GM21447 (cell line): ENCODE measurements around the gene MORC2.

ENCODE experiments used
- ATAC-seq: cut with Tn5 transposase; IDR thresholded peaks from one replicate; pipeline ENCODE4 v1.9.1; 2021; ENCODE audit not compliant: unreplicated experiment

The MORC2 gene

GRCh38 chr22:30889996-30890480 is 78.5 kb downstream of the MORC2 start:
- ATAC-seq, result no peak

- no peak for ATAC-seq
These were observed 79.1 kb downstream of the MORC2 start for GRCh38 chr22:30889268-30889995.

- no peak for ATAC-seq
These were observed 80.7 kb downstream of the MORC2 start for GRCh38 chr22:30887861-30888260.

- ATAC-seq, result no peak
These were observed 81.1 kb downstream of the MORC2 start for GRCh38 chr22:30887453-30887852.

- no peak for ATAC-seq
These were observed 83.0 kb downstream of the MORC2 start for GRCh38 chr22:30885591-30885990.

GRCh38 chr22:30885001-30885366 is 83.6 kb downstream of the MORC2 start:
- no peak for ATAC-seq

- ATAC-seq, result no peak
These were observed 84.2 kb downstream of the MORC2 start for GRCh38 chr22:30884211-30885000.

- no peak for ATAC-seq
These were observed 84.9 kb downstream of the MORC2 start for GRCh38 chr22:30883586-30884145.

GRCh38 chr22:30882974-30883533 is 85.5 kb downstream of the MORC2 start:
- ATAC-seq, result no peak

- no peak for ATAC-seq
These were observed 86.3 kb downstream of the MORC2 start for GRCh38 chr22:30882184-30882717.

- no peak for ATAC-seq
These were observed 87.0 kb downstream of the MORC2 start for GRCh38 chr22:30881361-30882183.

GRCh38 chr22:30880847-30881246 is 87.7 kb downstream of the MORC2 start:
- no peak for ATAC-seq

- ATAC-seq, result no peak
These were observed 88.4 kb downstream of the MORC2 start for GRCh38 chr22:30880181-30880601.

- no peak for ATAC-seq
These were observed 89.2 kb downstream of the MORC2 start for GRCh38 chr22:30879415-30879797.

- ATAC-seq, result no peak
These were observed 89.8 kb downstream of the MORC2 start for GRCh38 chr22:30878516-30879414.

GRCh38 chr22:30877662-30878515 is 90.7 kb downstream of the MORC2 start:
- ATAC-seq, result no peak

GRCh38 chr22:30876915-30877553 is 91.5 kb downstream of the MORC2 start:
- ATAC-seq, result no peak

GRCh38 chr22:30876221-30876751 is 92.3 kb downstream of the MORC2 start:
- no peak for ATAC-seq
